Adipose tissue (tissue), 3 donors: ENCODE data around the gene ASB14. TPM values are rescaled to one million over a fixed set of nuclear protein-coding genes. Genes with fewer than 3 reads are reported as not detected.
"Not testable (repeated sequence)": the region's sequence is repeated elsewhere in the genome, so short reads cannot be mapped to it uniquely, and the experiment has no call there.

Experiments
- H3K27ac ChIP-seq: one replicate; pipeline ENCODE4 v1.5.1; 2013; ENCODE audit warnings: low read depth, low read length
- WGBS, 3 donors: extraction: QIAGEN DNeasy Blood & Tissue Kit; methylation state at CpG; one replicate each; pipeline ENCODE4 v1.1.7; 2013; 5-methylcytosine and 5-hydroxymethylcytosine counted together
- polyA plus RNA-seq, 3 donors: library from polyadenylated mRNA; stranded (reverse); fragments of 200-250 nt; gene quantifications; one replicate each; pipeline ENCODE4 v1.2.3, GENCODE V29; 2013
- donor health status: healthy with polysubstance abuse.
- donor health status: Bipolar disorder and iron deficiency.
- donor health status: healthy.

The ASB14 gene
- not detected for polyA plus RNA-seq

- 91 to 95% (median 92%) methylated on average over 1 of the region's 1 CpG for WGBS, 3 donors
- no peak within 1 kb of the TSS for H3K27ac ChIP-seq
Measured at GRCh38 chr3:57292159-57292896, at the start of gene ASB14. ASB14 (minus strand) TSS chr3:57292685; CDS start chr3:57292033, 652 bp downstream.

GRCh38 chr3:57339071-57339642 is 46.7 kb upstream of the ASB14 start:
- WGBS, 3 donors: 48 to 67% (median 59%) methylated on average over 5 to 6 of the region's 7 CpGs
- not testable (repeated sequence) for H3K27ac ChIP-seq

DNA sequence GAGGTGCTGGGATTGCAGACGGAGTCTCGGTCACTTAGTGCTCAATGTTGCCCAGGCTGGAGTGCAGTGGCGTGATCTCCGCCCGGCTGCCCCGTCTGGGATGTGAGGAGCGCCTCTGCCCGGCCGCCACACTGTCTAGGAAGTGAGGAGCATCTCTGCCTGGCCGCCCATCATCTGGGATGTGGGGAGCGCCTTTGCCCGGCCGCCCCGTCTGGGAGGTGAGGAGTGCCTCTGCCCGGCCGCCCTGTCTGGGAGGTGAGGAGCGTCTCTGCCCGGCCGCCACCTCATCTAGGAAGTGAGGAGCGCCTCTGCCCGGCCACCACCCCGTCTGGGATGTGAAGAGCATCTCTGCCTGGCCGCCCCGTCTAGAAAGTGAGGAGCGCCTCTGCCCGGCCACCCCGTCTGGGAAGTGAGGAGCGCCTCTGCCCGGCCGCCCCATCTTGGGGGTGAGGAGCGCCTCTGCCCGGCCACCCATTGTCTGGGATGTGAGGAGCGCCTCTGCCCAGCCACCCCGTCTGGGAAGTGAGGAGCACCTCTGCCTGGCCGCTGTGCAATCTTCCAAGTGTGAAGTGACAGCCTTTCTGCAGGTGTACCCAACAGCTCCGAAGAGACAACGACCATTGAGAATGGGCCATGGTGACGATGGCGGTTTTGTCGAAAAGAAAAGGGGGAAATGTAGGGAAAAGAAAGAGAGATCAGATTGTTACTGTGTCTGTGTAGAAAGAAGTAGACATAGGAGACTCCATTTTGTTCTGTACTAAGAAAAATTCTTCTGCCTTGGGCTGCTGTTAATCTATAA is 46.0 kb upstream of the ASB14 start:
- WGBS, 3 donors: 94 to 98% (median 94%) methylated on average over 40 of the region's 40 CpGs
- H3K27ac ChIP-seq: not testable (repeated sequence)

DNA sequence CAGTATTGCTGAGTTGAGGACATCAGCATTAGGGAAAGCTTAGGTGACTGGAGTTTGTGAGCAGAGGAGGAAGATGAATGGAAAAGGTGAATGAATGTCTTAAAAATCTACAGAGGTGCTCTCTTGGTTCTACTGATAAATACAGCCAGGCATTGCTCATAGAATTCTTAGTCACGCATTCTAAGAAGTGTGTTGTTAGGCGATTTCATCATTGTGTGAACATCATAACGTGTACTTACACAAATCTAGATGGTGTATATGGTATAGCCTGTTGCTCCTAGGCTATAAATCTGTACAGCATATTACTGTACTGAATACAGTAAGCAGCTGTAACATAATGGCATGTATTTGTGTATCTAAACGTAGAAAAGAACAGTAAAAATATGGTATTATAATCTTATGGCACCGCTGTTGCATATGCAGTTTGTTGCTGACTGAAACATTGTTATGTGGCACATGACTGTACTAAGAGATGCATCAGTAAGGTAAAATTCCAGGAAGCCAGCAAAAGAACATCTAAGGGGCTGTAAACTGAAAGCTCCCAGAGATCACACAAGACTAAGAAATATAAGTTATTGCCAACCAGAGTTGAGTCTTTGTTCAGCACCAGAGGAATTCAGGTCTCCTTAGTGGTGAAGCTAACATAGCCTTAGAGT is 42.9 kb upstream of the ASB14 start:
- WGBS, 3 donors: 78 to 86% (median 82%) methylated on average over 5 of the region's 5 CpGs
- H3K27ac ChIP-seq: no peak overlapping the region

GRCh38 chr3:57331078-57331610 is 38.7 kb upstream of the ASB14 start:
- WGBS, 3 donors: 73 to 87% (median 86%) methylated on average over 3 of the region's 3 CpGs
- H3K27ac ChIP-seq: no peak overlapping the region

DNA sequence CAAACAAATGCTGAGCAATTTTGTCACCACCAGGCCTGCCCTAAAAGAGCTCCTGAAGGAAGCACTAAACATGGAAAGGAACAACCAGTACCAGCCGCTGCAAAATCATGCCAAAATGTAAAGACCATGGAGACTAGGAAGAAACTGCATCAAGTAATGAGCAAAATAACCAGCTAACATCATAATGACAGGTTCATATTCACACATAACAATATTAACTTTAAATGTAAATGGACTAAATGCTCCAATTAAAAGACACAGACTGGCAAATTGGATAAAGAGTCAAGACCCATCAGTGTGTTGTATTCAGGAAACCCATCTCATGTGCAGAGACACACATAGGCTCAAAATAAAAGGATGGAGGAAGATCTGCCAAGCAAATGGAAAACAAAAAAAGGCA is 34.0 kb upstream of the ASB14 start:
- 91 to 94% (median 91%) methylated on average over 1 of the region's 1 CpG for WGBS, 3 donors
- H3K27ac ChIP-seq: not testable (repeated sequence)

GRCh38 chr3:57314204-57314603 is 21.7 kb upstream of the ASB14 start:
- WGBS, 3 donors: 78 to 97% (median 95%) methylated on average over 3 of the region's 3 CpGs
- no peak overlapping the region for H3K27ac ChIP-seq

- no peak overlapping the region for H3K27ac ChIP-seq
- WGBS, 3 donors: 40 to 50% (median 50%) methylated on average over 3 of the region's 3 CpGs
Measured at GRCh38 chr3:57309769-57310360, 17.4 kb upstream of the ASB14 start.

GRCh38 chr3:57303520-57303919 is 11.0 kb upstream of the ASB14 start:
- WGBS, 3 donors: 94 to 95% (median 94%) methylated on average over 7 of the region's 7 CpGs
- H3K27ac ChIP-seq: not testable (repeated sequence)

GRCh38 chr3:57298041-57298440 is 5.6 kb upstream of the ASB14 start:
- 88 to 96% (median 92%) methylated on average over 1 of the region's 1 CpG for WGBS, 3 donors
- no peak overlapping the region for H3K27ac ChIP-seq

GRCh38 chr3:57292897-57293526 is 527 bp upstream of the ASB14 start:
- WGBS, 3 donors: 95 to 98% (median 96%) methylated on average over 4 of the region's 4 CpGs
- H3K27ac ChIP-seq: no peak overlapping the region

- whole genome bisulfite sequencing, 3 donors: 87 to 90% (median 89%) methylated on average over 9 of the region's 9 CpGs
- H3K27ac ChIP-seq: no peak overlapping the region
Measured at GRCh38 chr3:57288403-57288802, 4.1 kb downstream of the ASB14 start.

DNA sequence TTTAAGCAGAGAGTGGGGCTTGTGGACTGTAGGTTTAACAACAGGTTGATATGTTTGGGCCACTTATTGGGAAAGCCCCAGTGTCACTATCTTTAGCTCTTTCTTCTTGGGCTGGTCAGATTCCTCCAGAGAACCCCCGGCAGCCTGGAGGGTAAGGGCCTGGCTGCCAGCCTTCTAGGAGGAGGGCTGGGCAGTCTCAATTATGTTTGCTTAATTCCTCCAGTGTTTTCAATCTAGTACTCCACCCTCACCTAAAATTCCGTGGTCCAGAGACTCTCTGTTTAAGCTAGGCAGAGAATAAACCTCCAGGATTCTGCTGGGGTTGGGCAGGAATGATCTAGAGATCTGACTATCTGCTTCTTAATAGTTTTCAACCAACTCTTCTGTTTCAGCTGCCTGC is 5.3 kb downstream of the ASB14 start:
- 64 to 81% (median 79%) methylated on average over 2 of the region's 2 CpGs for WGBS, 3 donors
- H3K27ac ChIP-seq: no peak overlapping the region

- 71 to 76% (median 73%) methylated on average over 6 of the region's 6 CpGs for WGBS, 3 donors
- H3K27ac ChIP-seq: no peak overlapping the region
Measured at GRCh38 chr3:57283334-57283733, 9.2 kb downstream of the ASB14 start.

- H3K27ac ChIP-seq: no peak overlapping the region
- 23 to 35% (median 34%) methylated on average over 1 of the region's 1 CpG for WGBS, 3 donors
Measured at GRCh38 chr3:57281715-57282114, 10.8 kb downstream of the ASB14 start.

DNA sequence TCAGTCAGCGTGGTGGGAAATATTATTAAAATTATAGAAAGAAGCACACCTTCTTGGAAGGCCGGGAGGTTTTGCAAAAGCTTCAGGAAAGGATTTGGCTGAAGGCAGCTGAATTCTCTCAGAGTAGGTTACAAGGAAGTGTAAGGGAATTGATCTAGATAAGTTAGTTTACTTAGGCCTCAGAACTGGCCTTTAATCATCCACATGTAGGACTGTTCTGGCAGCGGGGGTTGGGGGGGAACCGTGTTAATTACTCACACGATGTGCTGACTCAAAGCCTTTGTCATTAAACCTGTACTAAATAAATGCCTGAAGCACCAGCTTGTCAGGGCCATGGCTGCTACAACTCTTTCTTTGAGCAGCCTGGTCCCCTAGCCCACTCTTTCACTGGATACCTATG is 12.8 kb downstream of the ASB14 start:
- WGBS, 3 donors: 54 to 95% (median 93%) methylated on average over 5 of the region's 5 CpGs
- no peak overlapping the region for H3K27ac ChIP-seq

- no peak overlapping the region for H3K27ac ChIP-seq
- 95 to 100% (median 98%) methylated on average over 1 of the region's 1 CpG for WGBS, 3 donors
Measured at GRCh38 chr3:57278237-57278636, 14.2 kb downstream of the ASB14 start.

- H3K27ac ChIP-seq: no peak overlapping the region
- WGBS, 3 donors: 92 to 97% (median 96%) methylated on average over 2 of the region's 2 CpGs
Measured at GRCh38 chr3:57275393-57275792, 17.1 kb downstream of the ASB14 start.
